ENCODE results near the gene SLC27A3. TPM values are rescaled to one million over a fixed set of nuclear protein-coding genes. Genes with fewer than 3 reads are reported as not detected.
A peak's percentile ranks its signal among the peaks of the same experiment; 100 is the strongest.

SLC27A3 gene
- total and polyA plus RNA-seq, 9 of the 15 experiments (the other 6 are each of a cell fraction or from before 2014, with no cell fraction given) = 0.57 to 5.2 (median 2.8) TPM

DNA sequence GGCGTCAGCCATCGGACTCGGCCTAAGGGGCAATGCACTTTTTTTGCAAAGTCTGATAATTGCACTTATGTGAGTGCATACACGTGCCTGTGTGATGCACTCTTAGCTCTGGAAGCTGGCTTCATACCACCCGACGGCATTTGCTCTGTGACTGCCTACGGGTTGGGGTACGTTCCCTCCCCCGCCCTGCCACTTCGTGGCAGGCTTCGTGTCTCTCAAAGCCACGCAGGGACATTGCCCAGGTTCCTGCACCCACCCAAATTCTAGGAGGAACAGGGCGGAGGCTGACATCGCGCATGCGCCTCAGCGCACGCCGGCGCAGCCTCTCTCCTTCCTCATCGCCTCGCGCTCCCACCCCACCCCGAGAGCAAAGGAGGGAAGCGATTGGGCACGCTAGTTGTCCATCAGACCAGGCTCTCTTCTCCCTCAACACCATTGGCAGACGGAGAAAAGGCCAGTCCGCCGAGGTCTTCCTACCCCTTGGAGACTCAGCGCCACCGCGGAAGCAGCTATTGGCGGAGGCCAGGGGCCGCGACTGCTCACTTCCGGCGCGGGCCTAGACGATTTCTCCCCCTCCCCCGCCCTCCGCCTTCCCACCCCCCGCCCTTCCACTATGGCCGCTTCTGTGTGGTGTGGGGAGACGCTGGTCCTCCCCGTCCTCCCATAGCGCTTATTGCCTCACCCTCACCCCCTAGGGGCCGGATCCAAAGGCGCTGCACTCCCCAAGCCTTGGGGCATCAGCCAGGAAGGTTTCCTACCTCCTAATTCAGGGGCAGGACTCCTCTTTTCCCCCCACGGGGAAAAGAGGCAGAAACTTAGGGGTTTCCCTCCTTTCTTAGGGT, 47.5 kb upstream of the SLC27A3 start, which contains the start of gene INTS3 (continued):
- TF ChIP-seq, protein P1, sequence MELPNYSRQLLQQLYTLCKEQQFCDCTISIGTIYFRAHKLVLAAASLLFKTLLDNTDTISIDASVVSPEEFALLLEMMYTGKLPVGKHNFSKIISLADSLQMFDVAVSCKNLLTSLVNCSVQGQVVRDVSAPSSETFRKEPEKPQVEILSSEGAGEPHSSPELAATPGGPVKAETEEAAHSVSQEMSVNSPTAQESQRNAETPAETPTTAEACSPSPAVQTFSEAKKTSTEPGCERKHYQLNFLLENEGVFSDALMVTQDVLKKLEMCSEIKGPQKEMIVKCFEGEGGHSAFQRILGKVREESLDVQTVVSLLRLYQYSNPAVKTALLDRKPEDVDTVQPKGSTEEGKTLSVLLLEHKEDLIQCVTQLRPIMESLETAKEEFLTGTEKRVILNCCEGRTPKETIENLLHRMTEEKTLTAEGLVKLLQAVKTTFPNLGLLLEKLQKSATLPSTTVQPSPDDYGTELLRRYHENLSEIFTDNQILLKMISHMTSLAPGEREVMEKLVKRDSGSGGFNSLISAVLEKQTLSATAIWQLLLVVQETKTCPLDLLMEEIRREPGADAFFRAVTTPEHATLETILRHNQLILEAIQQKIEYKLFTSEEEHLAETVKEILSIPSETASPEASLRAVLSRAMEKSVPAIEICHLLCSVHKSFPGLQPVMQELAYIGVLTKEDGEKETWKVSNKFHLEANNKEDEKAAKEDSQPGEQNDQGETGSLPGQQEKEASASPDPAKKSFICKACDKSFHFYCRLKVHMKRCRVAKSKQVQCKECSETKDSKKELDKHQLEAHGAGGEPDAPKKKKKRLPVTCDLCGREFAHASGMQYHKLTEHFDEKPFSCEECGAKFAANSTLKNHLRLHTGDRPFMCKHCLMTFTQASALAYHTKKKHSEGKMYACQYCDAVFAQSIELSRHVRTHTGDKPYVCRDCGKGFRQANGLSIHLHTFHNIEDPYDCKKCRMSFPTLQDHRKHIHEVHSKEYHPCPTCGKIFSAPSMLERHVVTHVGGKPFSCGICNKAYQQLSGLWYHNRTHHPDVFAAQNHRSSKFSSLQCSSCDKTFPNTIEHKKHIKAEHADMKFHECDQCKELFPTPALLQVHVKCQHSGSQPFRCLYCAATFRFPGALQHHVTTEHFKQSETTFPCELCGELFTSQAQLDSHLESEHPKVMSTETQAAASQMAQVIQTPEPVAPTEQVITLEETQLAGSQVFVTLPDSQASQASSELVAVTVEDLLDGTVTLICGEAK (IDR thresholded peaks at IDR 0.05) = peak; percentile 90
- TF ChIP-seq, protein P1 (CRISPR knock-in tag; IDR thresholded peaks at IDR 0.05) = no peak
- TF ChIP-seq KLF1 (tag; IDR thresholded peaks at IDR 0.05) (peak; percentile 44; the same call in 1 of the 2 replicates), SIX5 (IDR thresholded peaks at IDR 0.05; ENCODE audit: borderline replicate concordance in 1 of 2, insufficient read depth in 1 of 2, low read depth in 1 of 2, low read length in 2 of 2) (no peak), ILF3 (IDR thresholded peaks at IDR 0.05; ENCODE audit: borderline replicate concordance) (no peak), GABPB2 (CRISPR knock-in tag; conservative IDR thresholded peaks at IDR 0.05) (no peak), RREB1 (CRISPR knock-in tag; IDR thresholded peaks at IDR 0.05) (no peak), SIN3A (IDR thresholded peaks at IDR 0.05; ENCODE audit: borderline replicate concordance in 2 of 2, control insufficient read depth in 1 of 2, low read depth in 2 of 2, low read length in 2 of 2) (0 out of 4 replicates have a peak, but pooled peaks of 1 of the 2 experiments have one; percentile 37), ZKSCAN1 (IDR thresholded peaks at IDR 0.05; ENCODE audit: low read depth, low read length) (no peak), ZNF57 (CRISPR knock-in tag; IDR thresholded peaks at IDR 0.05) (0 out of 2 replicates have a peak, but pooled peaks have one; percentile 24), ATF7 (IDR thresholded peaks at IDR 0.05) (0 out of 2 replicates have a peak, but pooled peaks have one; percentile 48), CREM (IDR thresholded peaks at IDR 0.05; ENCODE audit: low read depth) (peak; percentile 94)

All from K562 (cell line).